ENCODE data around the gene PLA2G6. TPM values are rescaled to one million over a fixed set of nuclear protein-coding genes. Genes with fewer than 3 reads are reported as not detected.

PLA2G6 gene
- total RNA-seq, 1 experiment from 2014 or later = 39.8 TPM

DNA sequence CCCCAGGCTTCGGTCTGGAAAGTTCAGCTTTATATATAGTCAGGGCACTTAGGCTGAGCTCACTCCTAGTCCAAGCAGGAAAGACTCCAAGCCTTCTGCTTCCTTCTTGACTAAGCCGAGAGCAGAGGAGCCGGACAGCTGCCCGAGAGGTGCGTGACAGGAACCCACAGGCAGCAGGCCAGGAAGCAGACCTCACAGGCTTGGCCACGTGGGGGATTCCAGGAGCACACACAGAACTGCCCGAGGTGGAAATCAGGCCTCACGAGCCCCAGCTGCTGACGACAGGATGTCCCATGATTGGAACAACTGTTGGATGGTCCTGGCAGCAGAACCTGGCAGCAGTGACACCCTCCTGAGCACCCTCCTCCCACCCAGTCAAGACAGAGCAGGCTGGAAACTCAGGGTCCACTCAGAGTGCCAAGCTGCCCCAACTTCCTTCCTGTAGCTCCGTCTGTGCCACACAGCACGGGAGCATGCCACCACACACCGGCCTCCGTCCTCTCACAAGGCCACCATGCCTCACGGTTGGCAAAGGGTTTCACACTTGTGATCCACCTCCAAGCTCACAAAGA lies 5.4 kb downstream of the PLA2G6 start:
- ChIA-PET POLR2A (ENCODE audit: unreplicated experiment) (interaction anchor here (0.6 kb wide), 1 partner anchor 1135 kb away, joined by 6 read pairs; no protein-coding TSS in a partner anchor), CTCF (no interaction called here)
- intact Hi-C loops (cut with micrococcal nuclease; ENCODE audit: unreplicated experiment) = no loop called here
- Histone ChIP-seq H3K27ac (peak overlapping the region; percentile 90), H3K4me1 (replicated peaks; ENCODE audit: insufficient read depth) (peaks cover 68% of the 10 kb centered on the region), H2AFZ (no peak overlapping the region), H3K4me3 (no peak overlapping the region), H3K9me2 (ENCODE audit: insufficient read depth) (no peaks in the 10 kb centered on the region), H3K27me3 (ENCODE audit: insufficient read depth, low read depth) (no peaks in the 10 kb centered on the region), H3K4me2 (peak overlapping the region; percentile 69; the same call in 1 of the 2 replicates), H3K9me3 (ENCODE audit: insufficient read depth, low read depth) (no peaks in the 10 kb centered on the region), H4K20me1 (ENCODE audit: insufficient read depth) (no peaks in the 10 kb centered on the region), H3K79me2 (ENCODE audit: low read depth) (peaks cover 6% of the 10 kb centered on the region; the same call in 1 of the 2 replicates), H3F3A (ENCODE audit: insufficient read depth, low read depth) (peaks cover 64% of the 10 kb centered on the region), H3K36me3 (ENCODE audit: low read depth) (no peaks in the 10 kb centered on the region)
- DNase-seq = no peak
- BruUV-seq (replicated peaks) = no TSS peak
- no peak for TF ChIP-seq EZH2 (IDR thresholded peaks at IDR 0.05; ENCODE audit: low read depth)
- TF ChIP-seq, protein P1, sequence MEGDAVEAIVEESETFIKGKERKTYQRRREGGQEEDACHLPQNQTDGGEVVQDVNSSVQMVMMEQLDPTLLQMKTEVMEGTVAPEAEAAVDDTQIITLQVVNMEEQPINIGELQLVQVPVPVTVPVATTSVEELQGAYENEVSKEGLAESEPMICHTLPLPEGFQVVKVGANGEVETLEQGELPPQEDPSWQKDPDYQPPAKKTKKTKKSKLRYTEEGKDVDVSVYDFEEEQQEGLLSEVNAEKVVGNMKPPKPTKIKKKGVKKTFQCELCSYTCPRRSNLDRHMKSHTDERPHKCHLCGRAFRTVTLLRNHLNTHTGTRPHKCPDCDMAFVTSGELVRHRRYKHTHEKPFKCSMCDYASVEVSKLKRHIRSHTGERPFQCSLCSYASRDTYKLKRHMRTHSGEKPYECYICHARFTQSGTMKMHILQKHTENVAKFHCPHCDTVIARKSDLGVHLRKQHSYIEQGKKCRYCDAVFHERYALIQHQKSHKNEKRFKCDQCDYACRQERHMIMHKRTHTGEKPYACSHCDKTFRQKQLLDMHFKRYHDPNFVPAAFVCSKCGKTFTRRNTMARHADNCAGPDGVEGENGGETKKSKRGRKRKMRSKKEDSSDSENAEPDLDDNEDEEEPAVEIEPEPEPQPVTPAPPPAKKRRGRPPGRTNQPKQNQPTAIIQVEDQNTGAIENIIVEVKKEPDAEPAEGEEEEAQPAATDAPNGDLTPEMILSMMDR (conservative IDR thresholded peaks at IDR 0.05) = no peak

DNA sequence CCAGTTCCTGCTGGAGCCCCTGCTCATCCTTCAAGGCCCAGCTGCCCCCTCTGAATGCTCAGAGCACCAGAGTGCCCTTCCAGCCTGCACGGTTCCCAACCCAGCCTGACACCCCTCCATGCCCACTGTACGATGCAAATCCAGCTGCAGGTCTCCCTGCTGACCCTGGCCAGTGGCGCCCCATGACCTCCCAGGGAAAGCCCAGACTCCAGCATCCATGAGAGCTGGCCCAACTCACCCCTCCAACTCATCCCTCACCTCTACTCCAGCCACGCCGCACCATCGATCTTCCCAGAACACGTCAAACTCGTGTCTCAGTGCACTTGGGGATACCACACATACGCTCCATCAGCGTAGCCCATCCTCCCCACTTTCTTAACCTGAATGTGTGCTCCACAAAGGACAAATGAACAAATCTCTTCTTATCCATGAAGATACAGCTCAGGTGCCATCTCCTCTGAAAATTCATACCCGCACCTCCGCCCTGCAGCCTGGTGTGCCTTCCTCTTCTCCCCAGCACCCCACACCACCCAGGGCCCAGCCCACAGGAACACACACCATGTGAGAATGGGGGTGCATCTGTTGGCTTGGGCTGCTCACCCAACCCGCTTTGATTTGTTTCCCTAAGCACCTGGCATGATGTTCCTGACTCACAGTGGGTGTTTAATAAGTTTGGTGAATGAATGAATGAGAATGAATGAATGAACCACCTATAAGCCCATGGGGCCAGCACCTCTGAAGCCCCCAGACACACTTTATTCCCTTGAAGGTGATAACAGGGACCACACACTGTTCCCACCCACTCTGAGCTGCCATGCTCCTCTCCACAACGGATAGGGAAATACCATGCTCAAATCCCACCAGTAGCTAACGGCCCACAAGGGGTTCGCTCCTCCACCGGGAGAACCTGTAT lies 6.2 kb downstream of the PLA2G6 start:
- no peak overlapping the region for H3K4me3 ChIP-seq
- CTCF ChIA-PET = no interaction called here
- no peak overlapping the region for H2AFZ ChIP-seq
- no peaks in the 10 kb centered on the region for H3K27me3 ChIP-seq (ENCODE audit: insufficient read depth, low read depth)
- no TSS peak for BruUV-seq (replicated peaks)
- intact Hi-C loops (cut with micrococcal nuclease; ENCODE audit: unreplicated experiment) = no loop called here
- H3K27ac ChIP-seq = no peak overlapping the region
- no peaks in the 10 kb centered on the region for H3K9me3 ChIP-seq (ENCODE audit: insufficient read depth, low read depth)
- no peaks in the 10 kb centered on the region for H3K9me2 ChIP-seq (ENCODE audit: insufficient read depth)
- peaks cover 56% of the 10 kb centered on the region for H3F3A ChIP-seq (ENCODE audit: insufficient read depth, low read depth)
- H4K20me1 ChIP-seq (ENCODE audit: insufficient read depth) = no peaks in the 10 kb centered on the region
- H3K4me2 ChIP-seq = no peak overlapping the region
- DNase-seq = no peak
- H3K4me1 ChIP-seq (replicated peaks; ENCODE audit: insufficient read depth) = peaks cover 60% of the 10 kb centered on the region
- no peak for TF ChIP-seq EZH2 (IDR thresholded peaks at IDR 0.05; ENCODE audit: low read depth)
- TF ChIP-seq, protein P1 (conservative IDR thresholded peaks at IDR 0.05) = no peak
- H3K36me3 ChIP-seq (ENCODE audit: low read depth) = no peaks in the 10 kb centered on the region
- peaks cover 4% of the 10 kb centered on the region; the same call in 1 of the 2 replicates for H3K79me2 ChIP-seq (ENCODE audit: low read depth)
- POLR2A ChIA-PET (ENCODE audit: unreplicated experiment) = interaction anchor here (0.5 to 0.6 kb wide), 2 partner anchors 82 to 102 kb away, joined by 5 to 6 read pairs; no protein-coding TSS in a partner anchor

DNA sequence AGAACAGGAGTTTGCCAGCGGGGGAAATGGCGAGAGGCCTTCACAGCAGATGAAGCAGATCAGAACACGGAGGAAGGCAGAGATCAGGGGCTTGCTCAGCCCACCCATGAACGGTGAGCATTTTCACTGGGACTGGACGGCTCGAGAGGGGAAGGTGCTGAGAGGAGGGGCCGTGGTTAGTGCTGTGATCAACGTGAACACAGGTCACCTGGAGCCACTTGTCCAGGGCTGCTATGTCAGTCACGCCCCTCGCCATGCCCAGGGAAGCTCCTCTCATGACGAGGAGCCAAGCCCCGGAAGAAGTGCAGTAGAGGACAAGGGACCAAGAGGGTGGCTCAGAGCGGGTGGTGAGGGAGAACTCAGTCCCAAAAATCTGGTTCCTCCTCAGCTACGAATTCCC lies 7.0 kb downstream of the PLA2G6 start:
- no TSS peak for BruUV-seq (replicated peaks)
- Histone ChIP-seq H3K4me1 (replicated peaks; ENCODE audit: insufficient read depth) (peaks cover 52% of the 10 kb centered on the region), H3K27ac (no peak overlapping the region), H3K36me3 (ENCODE audit: low read depth) (no peaks in the 10 kb centered on the region), H3K27me3 (ENCODE audit: insufficient read depth, low read depth) (no peaks in the 10 kb centered on the region), H3K9me2 (ENCODE audit: insufficient read depth) (no peaks in the 10 kb centered on the region), H3K4me2 (no peak overlapping the region), H3F3A (ENCODE audit: insufficient read depth, low read depth) (peaks cover 48% of the 10 kb centered on the region), H3K4me3 (no peak overlapping the region), H2AFZ (no peak overlapping the region), H3K79me2 (ENCODE audit: low read depth) (peaks cover 4% of the 10 kb centered on the region; the same call in 1 of the 2 replicates), H4K20me1 (ENCODE audit: insufficient read depth) (no peaks in the 10 kb centered on the region), H3K9me3 (ENCODE audit: insufficient read depth, low read depth) (no peaks in the 10 kb centered on the region)
- intact Hi-C loops (cut with micrococcal nuclease; ENCODE audit: unreplicated experiment) = no loop called here
- TF ChIP-seq, protein P1 (conservative IDR thresholded peaks at IDR 0.05) = no peak
- no peak for TF ChIP-seq EZH2 (IDR thresholded peaks at IDR 0.05; ENCODE audit: low read depth)
- POLR2A ChIA-PET (ENCODE audit: unreplicated experiment) = no interaction called here
- CTCF ChIA-PET = no interaction called here
- DNase-seq = no peak
